Esophagus (tissue), 2 donors: ENCODE data around the gene HIBCH. TPM values are rescaled to one million over a fixed set of nuclear protein-coding genes. Genes with fewer than 3 reads are reported as not detected.

Experiments
- H3K27ac ChIP-seq, 2 donors: one replicate each; pipeline ENCODE4 v1.5.1; 2013; ENCODE audit warnings: low read depth in 2 of 2, mild to moderate bottlenecking in 2 of 2, inconsistent platforms in 1 of 2, low read length in 1 of 2, moderate library complexity in 1 of 2
- H3K27me3 ChIP-seq, 2 donors: one replicate each; pipeline ENCODE4 v1.6.1; 2013; ENCODE audit warnings: low read length in 2 of 2, control low read depth in 1 of 2, mild to moderate bottlenecking in 1 of 2; ENCODE audit not compliant: insufficient read depth in 2 of 2, control insufficient read depth in 1 of 2
- H3K36me3 ChIP-seq, 2 donors: one replicate each; pipeline ENCODE4 v1.6.1; 2013; ENCODE audit warnings: low read length in 1 of 2; ENCODE audit not compliant: control insufficient read depth in 2 of 2, insufficient read depth in 2 of 2
- H3K4me1 ChIP-seq, 2 donors: one replicate each; pipeline ENCODE4 v1.6.1; 2013; ENCODE audit warnings: low read length in 1 of 2; ENCODE audit not compliant: control insufficient read depth in 2 of 2, insufficient read depth in 2 of 2
- H3K4me3 ChIP-seq, 2 donors: one replicate each; pipeline ENCODE4 v1.5.1; 2013; ENCODE audit warnings: low read length in 2 of 2, mild to moderate bottlenecking in 2 of 2, low read depth in 1 of 2, moderate library complexity in 1 of 2
- H3K9me3 ChIP-seq, 2 donors: one replicate each; pipeline ENCODE4 v1.6.1; 2013; ENCODE audit warnings: mild to moderate bottlenecking in 2 of 2, low read depth in 1 of 2, low read length in 1 of 2, moderate library complexity in 1 of 2; ENCODE audit not compliant: control insufficient read depth in 2 of 2, insufficient read depth in 1 of 2
- WGBS, 2 donors: extraction: QIAGEN DNeasy Blood & Tissue Kit; methylation state at CpG; one replicate each; pipeline ENCODE4 v1.1.7; 2013; 5-methylcytosine and 5-hydroxymethylcytosine counted together
- polyA plus RNA-seq, 2 donors: library from polyadenylated mRNA; stranded (reverse); fragments of 200-250 nt; gene quantifications; one replicate each; pipeline ENCODE4 v1.2.3, GENCODE V29; 2013
- donor health status: healthy with polysubstance abuse.
- donor health status: Bipolar disorder and iron deficiency.

The HIBCH gene
- polyA plus RNA-seq, 2 donors, result 17.5 to 32.4 TPM

- Histone ChIP-seq H3K9me3 (no peaks in the 10 kb centered on the region), H3K27me3 (no peaks in the 10 kb centered on the region), H3K27ac (no peak overlapping the region), H3K36me3 (no peaks in the 10 kb centered on the region), H3K4me3 (no peak overlapping the region), H3K4me1 (no peaks in the 10 kb centered on the region)
- WGBS, 2 donors, result 64 to 71% methylated on average over 8 of the region's 8 CpGs
Measured at GRCh38 chr2:190333395-190333794, 13.8 kb upstream of the HIBCH start.

- Histone ChIP-seq H3K4me1 (no peaks in the 10 kb centered on the region), H3K27ac (no peak overlapping the region), H3K36me3 (no peaks in the 10 kb centered on the region), H3K4me3 (no peak overlapping the region), H3K27me3 (no peaks in the 10 kb centered on the region), H3K9me3 (no peaks in the 10 kb centered on the region)
- WGBS, 2 donors, result 90% methylated on average over 3 of the region's 3 CpGs
Measured at GRCh38 chr2:190328573-190329147, 9.0 kb upstream of the HIBCH start.

- Histone ChIP-seq H3K27me3 (no peaks in the 10 kb centered on the region), H3K27ac (no peak overlapping the region), H3K9me3 (no peaks in the 10 kb centered on the region), H3K4me3 (no peak overlapping the region), H3K4me1 (no peaks in the 10 kb centered on the region), H3K36me3 (no peaks in the 10 kb centered on the region)
- 77 to 82% methylated on average over 4 of the region's 4 CpGs for WGBS, 2 donors
Measured at GRCh38 chr2:190327867-190328572, 8.4 kb upstream of the HIBCH start.

- WGBS, 2 donors, result 75 to 81% methylated on average over 2 of the region's 2 CpGs
- Histone ChIP-seq H3K4me3 (no peak overlapping the region), H3K4me1 (no peaks in the 10 kb centered on the region)
Measured at GRCh38 chr2:190325588-190325987, 6.0 kb upstream of the HIBCH start.

GRCh38 chr2:190323406-190323805 lies 3.8 kb upstream of the HIBCH start:
- H3K27ac ChIP-seq, result no peak overlapping the region

More at GRCh38 chr2:190325588-190325987, 6.0 kb upstream of the HIBCH start:
- no peaks in the 10 kb centered on the region for H3K36me3 ChIP-seq
- H3K27me3 ChIP-seq, result no peaks in the 10 kb centered on the region
- H3K9me3 ChIP-seq, result no peaks in the 10 kb centered on the region
- no peak overlapping the region for H3K27ac ChIP-seq

GRCh38 chr2:190320696-190321095 lies 1.1 kb upstream of the HIBCH start:
- Histone ChIP-seq H3K36me3 (no peaks in the 10 kb centered on the region), H3K9me3 (no peaks in the 10 kb centered on the region), H3K27ac (no peak overlapping the region), H3K4me3 (no peak overlapping the region), H3K4me1 (peaks cover 0 to 4% of the 10 kb centered on the region in 2 donors), H3K27me3 (no peaks in the 10 kb centered on the region)
- 77 to 82% methylated on average over 4 of the region's 4 CpGs for WGBS, 2 donors

More at GRCh38 chr2:190323406-190323805, 3.8 kb upstream of the HIBCH start:
- Histone ChIP-seq H3K4me3 (no peak overlapping the region), H3K36me3 (no peaks in the 10 kb centered on the region), H3K4me1 (peaks cover 0 to under 1% of the 10 kb centered on the region in 2 donors), H3K9me3 (no peaks in the 10 kb centered on the region), H3K27me3 (no peaks in the 10 kb centered on the region)

GRCh38 chr2:190318931-190319554 lies 583 bp downstream of the HIBCH start:
- H3K4me3 ChIP-seq, result peak overlapping the region; percentile 70 to 73
- no peaks in the 10 kb centered on the region for H3K9me3 ChIP-seq
- peak overlapping the region; percentile 89 to 90 for H3K27ac ChIP-seq
- peaks cover 0 to 4% of the 10 kb centered on the region in 2 donors for H3K4me1 ChIP-seq
- H3K36me3 ChIP-seq, result no peaks in the 10 kb centered on the region
- WGBS, 2 donors, result 5 to 6% methylated on average over 12 of the region's 12 CpGs
- H3K27me3 ChIP-seq, result no peaks in the 10 kb centered on the region

GRCh38 chr2:190318514-190318913 lies 1.1 kb downstream of the HIBCH start:
- 26 to 36% methylated on average over 4 of the region's 4 CpGs for WGBS, 2 donors
- Histone ChIP-seq H3K27ac (peak overlapping the region; percentile 41 to 73), H3K4me3 (peak overlapping the region in 1 of 2 donors; percentile 73), H3K9me3 (no peaks in the 10 kb centered on the region), H3K27me3 (no peaks in the 10 kb centered on the region), H3K4me1 (peaks cover 0 to 4% of the 10 kb centered on the region in 2 donors), H3K36me3 (no peaks in the 10 kb centered on the region)

- Histone ChIP-seq H3K9me3 (no peaks in the 10 kb centered on the region), H3K4me3 (no peak overlapping the region), H3K27me3 (no peaks in the 10 kb centered on the region), H3K36me3 (no peaks in the 10 kb centered on the region), H3K27ac (no peak overlapping the region), H3K4me1 (peaks cover 0 to 6% of the 10 kb centered on the region in 2 donors)
- WGBS, 2 donors, result 68 to 77% methylated on average over 2 of the region's 2 CpGs
Measured at GRCh38 chr2:190315273-190315672, 4.4 kb downstream of the HIBCH start.
